ENCODE data around the gene ANO10. TPM values are rescaled to one million over a fixed set of nuclear protein-coding genes. Genes with fewer than 3 reads are reported as not detected.

The ANO10 gene
- total RNA-seq, 1 experiment from 2014 or later: 26.6 TPM

DNA sequence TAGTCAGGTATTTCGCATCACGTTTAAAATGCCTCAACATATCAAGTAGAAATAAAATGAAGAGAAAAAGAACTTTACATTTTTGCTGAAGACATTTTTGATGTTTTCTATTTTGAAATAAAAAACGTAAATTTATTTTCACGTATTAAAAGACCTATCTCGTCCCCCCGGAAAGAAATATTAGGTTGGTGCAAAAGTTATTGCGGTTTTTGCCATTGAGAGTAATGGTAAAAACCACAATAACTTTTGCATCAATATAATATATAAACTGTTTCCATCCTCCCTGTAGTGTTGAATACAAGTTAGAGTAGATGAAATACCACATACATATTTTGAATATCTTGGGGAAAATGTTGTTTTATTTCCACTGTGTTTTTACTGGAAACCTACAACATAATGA is 11.2 kb upstream of the ANO10 start:
- TF ChIP-seq, protein P1, sequence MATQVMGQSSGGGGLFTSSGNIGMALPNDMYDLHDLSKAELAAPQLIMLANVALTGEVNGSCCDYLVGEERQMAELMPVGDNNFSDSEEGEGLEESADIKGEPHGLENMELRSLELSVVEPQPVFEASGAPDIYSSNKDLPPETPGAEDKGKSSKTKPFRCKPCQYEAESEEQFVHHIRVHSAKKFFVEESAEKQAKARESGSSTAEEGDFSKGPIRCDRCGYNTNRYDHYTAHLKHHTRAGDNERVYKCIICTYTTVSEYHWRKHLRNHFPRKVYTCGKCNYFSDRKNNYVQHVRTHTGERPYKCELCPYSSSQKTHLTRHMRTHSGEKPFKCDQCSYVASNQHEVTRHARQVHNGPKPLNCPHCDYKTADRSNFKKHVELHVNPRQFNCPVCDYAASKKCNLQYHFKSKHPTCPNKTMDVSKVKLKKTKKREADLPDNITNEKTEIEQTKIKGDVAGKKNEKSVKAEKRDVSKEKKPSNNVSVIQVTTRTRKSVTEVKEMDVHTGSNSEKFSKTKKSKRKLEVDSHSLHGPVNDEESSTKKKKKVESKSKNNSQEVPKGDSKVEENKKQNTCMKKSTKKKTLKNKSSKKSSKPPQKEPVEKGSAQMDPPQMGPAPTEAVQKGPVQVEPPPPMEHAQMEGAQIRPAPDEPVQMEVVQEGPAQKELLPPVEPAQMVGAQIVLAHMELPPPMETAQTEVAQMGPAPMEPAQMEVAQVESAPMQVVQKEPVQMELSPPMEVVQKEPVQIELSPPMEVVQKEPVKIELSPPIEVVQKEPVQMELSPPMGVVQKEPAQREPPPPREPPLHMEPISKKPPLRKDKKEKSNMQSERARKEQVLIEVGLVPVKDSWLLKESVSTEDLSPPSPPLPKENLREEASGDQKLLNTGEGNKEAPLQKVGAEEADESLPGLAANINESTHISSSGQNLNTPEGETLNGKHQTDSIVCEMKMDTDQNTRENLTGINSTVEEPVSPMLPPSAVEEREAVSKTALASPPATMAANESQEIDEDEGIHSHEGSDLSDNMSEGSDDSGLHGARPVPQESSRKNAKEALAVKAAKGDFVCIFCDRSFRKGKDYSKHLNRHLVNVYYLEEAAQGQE (IDR thresholded peaks at IDR 0.05; ENCODE audit: insufficient read depth in 1 of 2, low read depth in 2 of 2, low read length in 1 of 2): no peak
- TF ChIP-seq, protein P2, sequence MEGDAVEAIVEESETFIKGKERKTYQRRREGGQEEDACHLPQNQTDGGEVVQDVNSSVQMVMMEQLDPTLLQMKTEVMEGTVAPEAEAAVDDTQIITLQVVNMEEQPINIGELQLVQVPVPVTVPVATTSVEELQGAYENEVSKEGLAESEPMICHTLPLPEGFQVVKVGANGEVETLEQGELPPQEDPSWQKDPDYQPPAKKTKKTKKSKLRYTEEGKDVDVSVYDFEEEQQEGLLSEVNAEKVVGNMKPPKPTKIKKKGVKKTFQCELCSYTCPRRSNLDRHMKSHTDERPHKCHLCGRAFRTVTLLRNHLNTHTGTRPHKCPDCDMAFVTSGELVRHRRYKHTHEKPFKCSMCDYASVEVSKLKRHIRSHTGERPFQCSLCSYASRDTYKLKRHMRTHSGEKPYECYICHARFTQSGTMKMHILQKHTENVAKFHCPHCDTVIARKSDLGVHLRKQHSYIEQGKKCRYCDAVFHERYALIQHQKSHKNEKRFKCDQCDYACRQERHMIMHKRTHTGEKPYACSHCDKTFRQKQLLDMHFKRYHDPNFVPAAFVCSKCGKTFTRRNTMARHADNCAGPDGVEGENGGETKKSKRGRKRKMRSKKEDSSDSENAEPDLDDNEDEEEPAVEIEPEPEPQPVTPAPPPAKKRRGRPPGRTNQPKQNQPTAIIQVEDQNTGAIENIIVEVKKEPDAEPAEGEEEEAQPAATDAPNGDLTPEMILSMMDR (IDR thresholded peaks at IDR 0.05): no peak
- no peak for TF ChIP-seq SIN3A (IDR thresholded peaks at IDR 0.05; ENCODE audit: borderline replicate concordance, insufficient read depth, low read depth, low read length)
- no peak for TF ChIP-seq TCF7L2 (IDR thresholded peaks at IDR 0.05; ENCODE audit: low read depth, low read length)
- intact Hi-C loops (cut with micrococcal nuclease; ENCODE audit: unreplicated experiment): no loop called here
- Histone ChIP-seq H3K4me3 (ENCODE audit: low read depth in 2 of 2, low read length in 2 of 2) (no peak overlapping the region), H3K9me3 (ENCODE audit: control insufficient read depth, insufficient read depth, low read depth, low read length) (no peaks in the 10 kb centered on the region), H3K27me3 (ENCODE audit: control insufficient read depth, insufficient read depth, low read length) (no peaks in the 10 kb centered on the region), H3K36me3 (ENCODE audit: control insufficient read depth, insufficient read depth, low read length) (no peaks in the 10 kb centered on the region), H3K4me1 (ENCODE audit: control insufficient read depth, insufficient read depth, low read length) (no peaks in the 10 kb centered on the region), H3K27ac (ENCODE audit: low read length) (no peak overlapping the region)
- ATAC-seq (no peak), DNase-seq (ENCODE audit: low read depth, low spot score) (no peak)
- POLR2A ChIA-PET: no interaction called here
- CTCF ChIA-PET: no interaction called here
- in situ Hi-C loops (cut with HindIII; ENCODE audit: low pct_unique_long_range_greater_than_20kb, low sequenced_read_pairs): no loop called here
- BruUV-seq (replicated peaks): no TSS peak

DNA sequence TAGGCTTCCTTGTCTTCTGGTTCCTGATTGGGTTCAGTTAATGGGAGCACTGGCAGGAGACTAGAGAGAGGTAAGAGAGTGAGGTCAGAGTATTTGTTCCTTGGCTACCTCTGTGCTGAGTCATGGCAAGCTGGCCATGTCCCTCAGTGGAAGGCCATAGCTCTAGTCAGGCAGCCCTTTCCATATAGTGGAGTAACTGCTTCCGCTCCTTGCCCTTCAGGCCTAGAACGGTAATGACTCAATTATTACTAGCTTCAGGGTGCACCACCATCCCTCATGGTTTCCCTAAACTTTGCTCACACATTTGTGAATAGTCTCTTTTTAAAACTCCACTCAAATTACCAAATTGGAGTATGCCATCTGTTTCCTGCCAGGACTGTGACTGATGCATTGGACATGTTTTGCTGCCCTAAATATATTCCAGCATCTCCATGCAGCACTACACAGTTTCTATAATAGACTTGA is 10.5 kb upstream of the ANO10 start:
- H3K4me1 ChIP-seq (ENCODE audit: control insufficient read depth, insufficient read depth, low read length): no peaks in the 10 kb centered on the region
- DNase-seq (ENCODE audit: low read depth, low spot score) (no peak), ATAC-seq (no peak)
- no peaks in the 10 kb centered on the region for H3K27me3 ChIP-seq (ENCODE audit: control insufficient read depth, insufficient read depth, low read length)
- POLR2A ChIA-PET: no interaction called here
- H3K4me3 ChIP-seq (ENCODE audit: low read depth in 2 of 2, low read length in 2 of 2): no peak overlapping the region
- no peak overlapping the region for H3K27ac ChIP-seq (ENCODE audit: low read length)
- no peaks in the 10 kb centered on the region for H3K9me3 ChIP-seq (ENCODE audit: control insufficient read depth, insufficient read depth, low read depth, low read length)
- intact Hi-C loops (cut with micrococcal nuclease; ENCODE audit: unreplicated experiment) (no loop called here), in situ Hi-C loops (cut with HindIII; ENCODE audit: low pct_unique_long_range_greater_than_20kb, low sequenced_read_pairs) (no loop called here)
- no TSS peak for BruUV-seq (replicated peaks)
- CTCF ChIA-PET: no interaction called here
- TF ChIP-seq POLR2AphosphoS5 (IDR thresholded peaks at IDR 0.05; ENCODE audit: low read depth, low read length): no peak
- TF ChIP-seq, protein P1 (IDR thresholded peaks at IDR 0.05; ENCODE audit: insufficient read depth in 1 of 2, low read depth in 2 of 2, low read length in 1 of 2): no peak
- no peak for TF ChIP-seq SIN3A (IDR thresholded peaks at IDR 0.05; ENCODE audit: borderline replicate concordance, insufficient read depth, low read depth, low read length)
- TF ChIP-seq TCF7L2 (IDR thresholded peaks at IDR 0.05; ENCODE audit: low read depth, low read length): no peak
- TF ChIP-seq, protein P2 (IDR thresholded peaks at IDR 0.05): no peak
- no peaks in the 10 kb centered on the region for H3K36me3 ChIP-seq (ENCODE audit: control insufficient read depth, insufficient read depth, low read length)

Measured in Panc1 (cell line).